Upper lobe of left lung (tissue), 6 donors: Measurements from ENCODE around the gene C1orf198. TPM values are rescaled to one million over a fixed set of nuclear protein-coding genes. Genes with fewer than 3 reads are reported as not detected.
A peak's percentile ranks its signal among the peaks of the same experiment; 100 is the strongest.

Experiments
- ATAC-seq, 2 donors: fragments of 200-7000 bp; cut with Tn5 transposase; one replicate each; pipeline ENCODE4 v1.9.1; 2022; ENCODE audit warnings: mild to moderate bottlenecking in 2 of 2, moderate library complexity in 2 of 2; ENCODE audit not compliant: low FRiP score in 2 of 2
- DNase-seq, 2 donors: peaks; one replicate each; pipeline ENCODE4 v3.0.0-alpha.2; 2019 to 2020
- H3K27ac ChIP-seq, 4 donors: fragments of 200-600 bp; sonication (generic); one replicate each; pipeline ENCODE4 v1.5.1; 2016 to 2019
- H3K27me3 ChIP-seq, 4 donors: fragments of 200-600 bp; sonication (generic); one replicate each; pipeline ENCODE4 v1.5.1; 2017 to 2019
- H3K36me3 ChIP-seq, 4 donors: fragments of 200-600 bp; sonication (generic); one replicate each; pipeline ENCODE4 v1.5.1; 2016 to 2019
- H3K4me1 ChIP-seq, 4 donors: fragments of 200-600 bp; sonication (generic); one replicate each; pipeline ENCODE4 v1.5.1; 2018 to 2019
- H3K4me3 ChIP-seq, 4 donors: fragments of 200-600 bp; sonication (generic); one replicate each; pipeline ENCODE4 v1.5.1; 2017 to 2019; ENCODE audit warnings: mild to moderate bottlenecking in 2 of 4, moderate library complexity in 1 of 4
- H3K9me3 ChIP-seq, 4 donors: fragments of 200-600 bp; sonication (generic); one replicate each; pipeline ENCODE4 v1.5.1; 2018 to 2019
- EP300 ChIP-seq, 4 donors: sonication (generic); formaldehyde crosslinking; IDR thresholded peaks; one replicate each; pipeline ENCODE4 v1.5.1; 2017; ENCODE audit warnings: antibody characterized with exemption in 4 of 4, control low read depth in 2 of 4
- POLR2A ChIP-seq, 4 donors: fragments of 450-650 bp; IDR thresholded peaks; one replicate each; pipeline ENCODE4 v1.5.1; 2016 to 2017; ENCODE audit warnings: antibody characterized with exemption in 4 of 4, mild to moderate bottlenecking in 2 of 4
- POLR2AphosphoS5 ChIP-seq, 2 donors: sonication (generic); formaldehyde crosslinking; IDR thresholded peaks; one replicate each; pipeline ENCODE4 v1.5.1; 2017; ENCODE audit warnings: antibody characterized with exemption in 2 of 2
- WGBS, 2 donors: methylation state at CpG; one replicate each; pipeline ENCODE4 v1.1.5; 2017 to 2018; 5-methylcytosine and 5-hydroxymethylcytosine counted together
- total RNA-seq, 6 donors: library from RNA; depleted of rRNA in 4 of 6; stranded (reverse); fragments of >200 nt in 4 of 6; gene quantifications; one replicate each; pipeline versions ENCODE4 v1.1.0 to v1.2.1, GENCODE V29; 2016 to 2021
- TF ChIP-seq, protein P1 (sequence below), 6 experiments: fragments of 450-650 bp in 4 of 6; fragments of 200-600 bp in 2 of 6; sonication (generic) in 2 of 6; IDR thresholded peaks; one replicate each; pipeline ENCODE4 v1.5.1; 2016 to 2019; ENCODE audit warnings: antibody characterized with exemption in 6 of 6
- donor health status: DM: no; HTN: no; CAD: no; lungs with moderate emphysema.
- donor health status: DM: no; HTN: yes; CAD: no; lungs with severe emphysema.

The C1orf198 gene
- total RNA-seq, 6 donors from 2014 or later: 51.3 to 241 (median 125) TPM

DNA sequence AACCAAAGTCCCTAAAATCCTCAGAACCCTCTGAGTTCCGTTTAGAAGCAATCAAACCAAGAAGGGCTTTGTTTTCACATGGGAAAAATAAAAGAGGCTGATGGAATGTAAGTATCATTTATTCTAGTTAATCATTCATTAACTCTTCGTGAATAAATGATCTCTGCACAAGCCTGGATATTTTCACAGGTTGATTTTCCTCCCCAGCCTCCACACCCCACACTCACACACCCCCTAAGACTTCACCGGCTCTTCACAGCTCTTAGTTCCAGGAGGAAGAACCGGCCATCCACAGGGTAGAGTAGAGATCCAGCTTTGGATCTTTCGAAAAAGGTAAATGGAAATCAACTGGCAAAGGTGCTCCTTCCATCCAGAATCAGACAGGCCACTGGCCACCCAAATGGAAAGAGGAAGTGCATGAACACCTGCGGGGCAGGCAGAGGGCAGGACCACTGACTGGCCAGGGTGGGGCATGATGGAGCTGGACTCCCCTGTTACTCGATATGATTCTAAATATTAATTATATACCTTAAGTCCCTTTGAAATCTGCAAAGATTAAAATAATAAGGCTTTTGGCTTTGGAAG, 10.0 kb downstream of the C1orf198 start:
- peaks cover 14 to 41% (median 21%) of the 10 kb centered on the region in 4 donors for H3K4me1 ChIP-seq

GRCh38 chr1:230857822-230858221, 10.5 kb downstream of the C1orf198 start:
- H3K27ac ChIP-seq: peak overlapping the region in 3 of 4 donors; percentile 26 to 50 (median 34)
- no peak overlapping the region for H3K4me3 ChIP-seq
- H3K9me3 ChIP-seq: peaks cover 0 to 5% (median 2%) of the 10 kb centered on the region in 4 donors
- DNase-seq (no peak), ATAC-seq (no peak)
- no peak for TF ChIP-seq POLR2A (IDR thresholded peaks at IDR 0.05)
- TF ChIP-seq POLR2AphosphoS5 (IDR thresholded peaks at IDR 0.05): no peak
- TF ChIP-seq, protein P1, sequence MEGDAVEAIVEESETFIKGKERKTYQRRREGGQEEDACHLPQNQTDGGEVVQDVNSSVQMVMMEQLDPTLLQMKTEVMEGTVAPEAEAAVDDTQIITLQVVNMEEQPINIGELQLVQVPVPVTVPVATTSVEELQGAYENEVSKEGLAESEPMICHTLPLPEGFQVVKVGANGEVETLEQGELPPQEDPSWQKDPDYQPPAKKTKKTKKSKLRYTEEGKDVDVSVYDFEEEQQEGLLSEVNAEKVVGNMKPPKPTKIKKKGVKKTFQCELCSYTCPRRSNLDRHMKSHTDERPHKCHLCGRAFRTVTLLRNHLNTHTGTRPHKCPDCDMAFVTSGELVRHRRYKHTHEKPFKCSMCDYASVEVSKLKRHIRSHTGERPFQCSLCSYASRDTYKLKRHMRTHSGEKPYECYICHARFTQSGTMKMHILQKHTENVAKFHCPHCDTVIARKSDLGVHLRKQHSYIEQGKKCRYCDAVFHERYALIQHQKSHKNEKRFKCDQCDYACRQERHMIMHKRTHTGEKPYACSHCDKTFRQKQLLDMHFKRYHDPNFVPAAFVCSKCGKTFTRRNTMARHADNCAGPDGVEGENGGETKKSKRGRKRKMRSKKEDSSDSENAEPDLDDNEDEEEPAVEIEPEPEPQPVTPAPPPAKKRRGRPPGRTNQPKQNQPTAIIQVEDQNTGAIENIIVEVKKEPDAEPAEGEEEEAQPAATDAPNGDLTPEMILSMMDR (IDR thresholded peaks at IDR 0.05): no peak
- no peak for TF ChIP-seq EP300 (IDR thresholded peaks at IDR 0.05)
- H3K27me3 ChIP-seq: no peaks in the 10 kb centered on the region
- WGBS, 2 donors: 55 to 56% methylated on average over 1 of the region's 1 CpG
- peaks cover 0 to 25% (median 4%) of the 10 kb centered on the region in 4 donors for H3K36me3 ChIP-seq
- H3K4me1 ChIP-seq: peaks cover 13 to 36% (median 18%) of the 10 kb centered on the region in 4 donors

More for the DNA sequence above, 10.0 kb downstream of the C1orf198 start:
- ATAC-seq (no peak), DNase-seq (no peak)
- TF ChIP-seq POLR2AphosphoS5 (IDR thresholded peaks at IDR 0.05): no peak
- TF ChIP-seq EP300 (IDR thresholded peaks at IDR 0.05): no peak
- no peak for TF ChIP-seq POLR2A (IDR thresholded peaks at IDR 0.05)
- TF ChIP-seq, protein P1 (IDR thresholded peaks at IDR 0.05): no peak
- H3K9me3 ChIP-seq: peaks cover 0 to under 1% (median 0%) of the 10 kb centered on the region in 4 donors
- H3K36me3 ChIP-seq: peaks cover 0 to 20% (median 2%) of the 10 kb centered on the region in 4 donors
- H3K27me3 ChIP-seq: no peaks in the 10 kb centered on the region
- H3K4me3 ChIP-seq: no peak overlapping the region
- 73 to 78% methylated on average over 7 of the region's 7 CpGs for WGBS, 2 donors
- H3K27ac ChIP-seq: peak overlapping the region; percentile 9 to 50 (median 28)

- peaks cover 9 to 31% (median 18%) of the 10 kb centered on the region in 4 donors for H3K4me1 ChIP-seq
- DNase-seq (no peak), ATAC-seq (no peak)
- H3K27me3 ChIP-seq: no peaks in the 10 kb centered on the region
- peak overlapping the region; percentile 16 to 48 (median 28) for H3K27ac ChIP-seq
- no peak for TF ChIP-seq POLR2A (IDR thresholded peaks at IDR 0.05)
- no peak for TF ChIP-seq POLR2AphosphoS5 (IDR thresholded peaks at IDR 0.05)
- TF ChIP-seq EP300 (IDR thresholded peaks at IDR 0.05): no peak
- TF ChIP-seq, protein P1 (IDR thresholded peaks at IDR 0.05): no peak
- WGBS, 2 donors: 78 to 92% methylated on average over 13 of the region's 13 CpGs
- no peak overlapping the region for H3K4me3 ChIP-seq
- H3K36me3 ChIP-seq: peaks cover 0 to 30% (median 6%) of the 10 kb centered on the region in 4 donors
- peaks cover 0 to 7% (median 2%) of the 10 kb centered on the region in 4 donors for H3K9me3 ChIP-seq
These were observed 11.2 kb downstream of the C1orf198 start for GRCh38 chr1:230857077-230857476.

- no peak overlapping the region for H3K27ac ChIP-seq
- TF ChIP-seq, protein P1 (IDR thresholded peaks at IDR 0.05): no peak
- no peak for TF ChIP-seq POLR2AphosphoS5 (IDR thresholded peaks at IDR 0.05)
- no peak for TF ChIP-seq POLR2A (IDR thresholded peaks at IDR 0.05)
- TF ChIP-seq EP300 (IDR thresholded peaks at IDR 0.05): no peak
- ATAC-seq (no peak), DNase-seq (no peak)
- peaks cover 0 to 31% (median 6%) of the 10 kb centered on the region in 4 donors for H3K36me3 ChIP-seq
- peaks cover 8 to 33% (median 24%) of the 10 kb centered on the region in 4 donors for H3K4me1 ChIP-seq
- H3K4me3 ChIP-seq: no peak overlapping the region
- no peaks in the 10 kb centered on the region for H3K27me3 ChIP-seq
- whole genome bisulfite sequencing, 2 donors: 91 to 97% methylated on average over 4 of the region's 4 CpGs
- H3K9me3 ChIP-seq: peaks cover 0 to 7% (median 2%) of the 10 kb centered on the region in 4 donors
These were observed 12.4 kb downstream of the C1orf198 start for GRCh38 chr1:230855886-230856285.
